Endothelial cell of umbilical vein (primary cell): ENCODE measurements around the gene CHAC2. TPM values are rescaled to one million over a fixed set of nuclear protein-coding genes. Genes with fewer than 3 reads are reported as not detected.

Experiments used
- BruUV-seq: library from RNA; stranded (reverse); fragments of 400-500 nt; replicated peaks from 2 replicates; lab custom pipeline; 2021; lab: Mats Ljungman, UMichigan
- CTCF ChIA-PET: fragments of 300-600, 350-600 bp; sonication (Branson Sonifier 250); formaldehyde crosslinking; loops from one replicate; lab custom pipeline; 2021; ENCODE audit warnings: antibody characterized with exemption, inconsistent platforms; lab: Charles Lee
- POLR2A ChIA-PET: fragments of 300-600, 350-600 bp; sonication (Branson Sonifier 250); formaldehyde crosslinking; loops from one replicate; lab custom pipeline; 2021; ENCODE audit warnings: antibody characterized with exemption, inconsistent platforms; lab: Charles Lee
- DNase-seq: peaks from one replicate; pipeline ENCODE4 v3.0.0-alpha.2; 2011; ENCODE audit warnings: low read depth, low spot score
- FAIRE-seq: peaks from 2 replicates; lab custom pipeline; 2011; peaks lifted over from hg19 to GRCh38; lab: Jason Lieb, UNC
- H2AFZ ChIP-seq: 2 replicates; pipeline ENCODE4 v1.6.0; 2012; ENCODE audit warnings: low read depth, low read length, control low read depth, inconsistent platforms
- H3K27ac ChIP-seq: 2 replicates; pipeline ENCODE4 v1.5.1; 2011; ENCODE audit warnings: low read depth, mild to moderate bottlenecking, control low read depth, low read length, moderate library complexity; ENCODE audit not compliant: insufficient read depth
- H3K27me3 ChIP-seq, 2 experiments: 2 replicates each; pipeline versions ENCODE4 v1.6.0 to v1.6.1; 2011; ENCODE audit warnings: low read length in 2 of 2, mixed read lengths in 1 of 2; ENCODE audit not compliant: control insufficient read depth in 2 of 2, insufficient read depth in 2 of 2
- H3K36me3 ChIP-seq, 2 experiments: 2 replicates in 1 of 2; 3 replicates in 1 of 2; pipeline ENCODE4 v1.5.1; 2011; ENCODE audit warnings: low read length in 2 of 2, mild to moderate bottlenecking in 1 of 2, moderate library complexity in 1 of 2; ENCODE audit not compliant: control insufficient read depth in 2 of 2, insufficient read depth in 2 of 2; ENCODE audit errors: extremely low read depth in 1 of 2
- H3K4me1 ChIP-seq: 3 replicates; pipeline ENCODE4 v1.5.1; 2011; ENCODE audit warnings: mild to moderate bottlenecking, low read length; ENCODE audit not compliant: control insufficient read depth, insufficient read depth; ENCODE audit errors: extremely low read depth
- H3K4me2 ChIP-seq: 2 replicates; pipeline ENCODE4 v1.6.1; 2011; ENCODE audit warnings: low read length, control low read depth, mixed read lengths; ENCODE audit not compliant: insufficient read depth
- H3K4me3 ChIP-seq, 3 experiments: fragments of 200-600 bp in 1 of 3; sonication (generic), shearing (Covaris generic) in 1 of 3; replicated peaks in 1 of 3; 2 replicates each; pipeline ENCODE4 v1.5.1; 2011 to 2016; ENCODE audit warnings: control low read depth in 3 of 3, low read length in 3 of 3, mild to moderate bottlenecking in 2 of 3, inconsistent platforms in 1 of 3, low read depth in 1 of 3, moderate library complexity in 1 of 3; ENCODE audit not compliant: insufficient read depth in 1 of 3
- H3K79me2 ChIP-seq: 2 replicates; pipeline ENCODE4 v1.6.0; 2012; ENCODE audit warnings: low read length, inconsistent platforms; ENCODE audit not compliant: control insufficient read depth, insufficient read depth
- H3K9ac ChIP-seq: replicated peaks from 2 replicates; pipeline ENCODE3; 2011; ENCODE audit warnings: low read length, control low read depth; ENCODE audit not compliant: insufficient read depth; ENCODE audit errors: extremely low read depth
- H3K9me1 ChIP-seq: replicated peaks from 3 replicates; pipeline ENCODE4 v1.6.0; 2011; ENCODE audit warnings: mild to moderate bottlenecking, low read length; ENCODE audit not compliant: control insufficient read depth, insufficient read depth; ENCODE audit errors: extremely low read depth
- H3K9me3 ChIP-seq: replicated peaks from 2 replicates; pipeline ENCODE4 v1.5.1; 2012; ENCODE audit warnings: low read length, inconsistent platforms; ENCODE audit not compliant: control insufficient read depth, insufficient read depth
- H4K20me1 ChIP-seq: replicated peaks from 2 replicates; pipeline ENCODE3; 2011; ENCODE audit warnings: mild to moderate bottlenecking, low read length; ENCODE audit not compliant: control insufficient read depth, insufficient read depth; ENCODE audit errors: extremely low read depth
- EZH2 ChIP-seq: IDR thresholded peaks from 2 replicates; pipeline ENCODE4 v1.6.1; 2012; ENCODE audit warnings: borderline replicate concordance, low read depth, mild to moderate bottlenecking, moderate library complexity, low read length, inconsistent platforms; ENCODE audit not compliant: severe bottlenecking
- FOS ChIP-seq: IDR thresholded peaks from 2 replicates; pipeline ENCODE4 v1.6.1; 2011; ENCODE audit warnings: mild to moderate bottlenecking, low read length, moderate library complexity, borderline replicate concordance; ENCODE audit not compliant: insufficient read depth
- GATA2 ChIP-seq: IDR thresholded peaks from 2 replicates; pipeline ENCODE4 v1.7.0; 2011; ENCODE audit warnings: low read depth, mild to moderate bottlenecking, moderate library complexity, mixed read lengths, low read length; ENCODE audit not compliant: insufficient read length, insufficient read depth
- JUN ChIP-seq: IDR thresholded peaks from 2 replicates; pipeline ENCODE4 v1.6.1; 2011; ENCODE audit warnings: borderline replicate concordance, low read depth; ENCODE audit not compliant: insufficient read length, insufficient read depth
- MYC ChIP-seq: IDR thresholded peaks from one replicate; pipeline ENCODE4 v1.6.1; 2011; ENCODE audit warnings: mild to moderate bottlenecking, low read depth, low read length
- POLR2A ChIP-seq: IDR thresholded peaks from 2 replicates; pipeline ENCODE4 v1.6.1; 2012; ENCODE audit warnings: low read depth, mild to moderate bottlenecking, control low read depth, low read length
- POLR2AphosphoS5 ChIP-seq: IDR thresholded peaks from 2 replicates; pipeline ENCODE4 v1.6.1; 2012; ENCODE audit warnings: low read depth, mild to moderate bottlenecking, control low read depth, low read length, moderate library complexity; ENCODE audit not compliant: insufficient read depth
- dilution Hi-C: fragments of 300-500 bp; cut with MboI; formaldehyde crosslinking; loops from one replicate; pipeline ENCODE4 v1.15.0; 2019; ENCODE audit warnings: low sequenced_read_pairs; ENCODE audit not compliant: extremely low pct_ligation_motif_present
- intact Hi-C: fragments of 100-400 bp; cut with micrococcal nuclease; formaldehyde crosslinking; loops from one replicate; pipeline ENCODE4 v1.10.0; 2022
- polyA plus RNA-seq, 4 experiments: library from polyadenylated mRNA; depleted of rRNA in 3 of 4; stranded (reverse) in 3 of 4; unstranded in 1 of 4; fragments of >200 nt; gene quantifications; 2 replicates each; pipeline versions ENCODE4 v1.2.1 to v1.2.3, GENCODE V29; 2011 to 2012; ENCODE audit warnings: missing spikeins in 1 of 4
- total RNA-seq: library from RNA; stranded (reverse); gene quantifications from 2 replicates; pipeline ENCODE4 v1.2.3, GENCODE V29; 2021
- TF ChIP-seq, protein P1 (sequence below), 2 donors: IDR thresholded peaks; 1 replicate in 1 of 2; 2 replicates in 1 of 2; pipeline ENCODE4 v1.5.1; 2011; ENCODE audit warnings: low read length in 2 of 2, mild to moderate bottlenecking in 2 of 2, moderate library complexity in 2 of 2, control low read depth in 1 of 2, inconsistent platforms in 1 of 2, low read depth in 1 of 2; ENCODE audit not compliant: insufficient read depth in 1 of 2; ENCODE audit errors: extremely low read depth in 1 of 2
- TF ChIP-seq, protein P2 (sequence below): IDR thresholded peaks from 2 replicates; pipeline ENCODE4 v1.6.1; 2011; ENCODE audit not compliant: insufficient read depth, insufficient read length

Gene CHAC2
- total and polyA plus RNA-seq, 2 donors (not counting 3 experiments of a cell fraction or from before 2014, with no cell fraction given): 3.4 to 8.3 TPM

- FAIRE-seq (no peak), DNase-seq (no peak)
- Histone ChIP-seq H3K4me2 (no peak overlapping the region), H3K79me2 (no peaks in the 10 kb centered on the region), H3K27ac (no peak overlapping the region), H3K4me3 (no peak overlapping the region), H3K4me1 (peaks cover 3% of the 10 kb centered on the region), H2AFZ (no peak overlapping the region), H3K9me3 (no peaks in the 10 kb centered on the region), H3K9me1 (no peaks in the 10 kb centered on the region), H4K20me1 (no peaks in the 10 kb centered on the region), H3K36me3 (peaks cover 0 to 5% of the 10 kb centered on the region in 2 experiments), H3K27me3 (no peaks in the 10 kb centered on the region), H3K9ac (no peak overlapping the region)
- ChIA-PET CTCF (no interaction called here), POLR2A (no interaction called here)
- BruUV-seq: no TSS peak
- TF ChIP-seq MYC: no peak
- intact Hi-C loops: no loop called here
- dilution Hi-C loops: no loop called here
Measured at GRCh38 chr2:53753041-53753440, 14.6 kb upstream of the CHAC2 start.

GRCh38 chr2:53755121-53755520, 12.5 kb upstream of the CHAC2 start:
- dilution Hi-C loops (no loop called here), intact Hi-C loops (no loop called here)
- H3K9me3 ChIP-seq: no peaks in the 10 kb centered on the region
- no peak for FAIRE-seq
- H3K36me3 ChIP-seq: peaks cover 0 to 5% of the 10 kb centered on the region in 2 experiments
- no peaks in the 10 kb centered on the region for H4K20me1 ChIP-seq
- DNase-seq: no peak
- H2AFZ ChIP-seq: no peak overlapping the region
- CTCF ChIA-PET: interaction anchor here (2.1 kb wide), 1 partner anchor 13 kb away, joined by 9 read pairs; the partner anchor contains the start of gene CHAC2
- no TSS peak for BruUV-seq
- no peaks in the 10 kb centered on the region for H3K79me2 ChIP-seq
- no peak overlapping the region for H3K9ac ChIP-seq
- TF ChIP-seq FOS (no peak), POLR2AphosphoS5 (no peak), EZH2 (no peak), POLR2A (no peak), MYC (no peak), JUN (no peak), GATA2 (no peak)
- TF ChIP-seq, protein P1, sequence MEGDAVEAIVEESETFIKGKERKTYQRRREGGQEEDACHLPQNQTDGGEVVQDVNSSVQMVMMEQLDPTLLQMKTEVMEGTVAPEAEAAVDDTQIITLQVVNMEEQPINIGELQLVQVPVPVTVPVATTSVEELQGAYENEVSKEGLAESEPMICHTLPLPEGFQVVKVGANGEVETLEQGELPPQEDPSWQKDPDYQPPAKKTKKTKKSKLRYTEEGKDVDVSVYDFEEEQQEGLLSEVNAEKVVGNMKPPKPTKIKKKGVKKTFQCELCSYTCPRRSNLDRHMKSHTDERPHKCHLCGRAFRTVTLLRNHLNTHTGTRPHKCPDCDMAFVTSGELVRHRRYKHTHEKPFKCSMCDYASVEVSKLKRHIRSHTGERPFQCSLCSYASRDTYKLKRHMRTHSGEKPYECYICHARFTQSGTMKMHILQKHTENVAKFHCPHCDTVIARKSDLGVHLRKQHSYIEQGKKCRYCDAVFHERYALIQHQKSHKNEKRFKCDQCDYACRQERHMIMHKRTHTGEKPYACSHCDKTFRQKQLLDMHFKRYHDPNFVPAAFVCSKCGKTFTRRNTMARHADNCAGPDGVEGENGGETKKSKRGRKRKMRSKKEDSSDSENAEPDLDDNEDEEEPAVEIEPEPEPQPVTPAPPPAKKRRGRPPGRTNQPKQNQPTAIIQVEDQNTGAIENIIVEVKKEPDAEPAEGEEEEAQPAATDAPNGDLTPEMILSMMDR (IDR thresholded peaks at IDR 0.05; ENCODE audit: extremely low read depth in 1 of 2, insufficient read depth in 1 of 2, low read depth in 1 of 2, low read length in 2 of 2): no peak
- TF ChIP-seq, protein P2, sequence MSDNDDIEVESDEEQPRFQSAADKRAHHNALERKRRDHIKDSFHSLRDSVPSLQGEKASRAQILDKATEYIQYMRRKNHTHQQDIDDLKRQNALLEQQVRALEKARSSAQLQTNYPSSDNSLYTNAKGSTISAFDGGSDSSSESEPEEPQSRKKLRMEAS: no peak
- H3K27ac ChIP-seq: no peak overlapping the region
- peaks cover 3% of the 10 kb centered on the region for H3K4me1 ChIP-seq
- no peaks in the 10 kb centered on the region for H3K9me1 ChIP-seq
- H3K4me3 ChIP-seq: no peak overlapping the region
- POLR2A ChIA-PET: no interaction called here
- no peaks in the 10 kb centered on the region for H3K27me3 ChIP-seq
- no peak overlapping the region for H3K4me2 ChIP-seq
